HG02588 (cell line): ENCODE results near the gene CADM3.
A peak's percentile ranks its signal among the peaks of the same experiment; 100 is the strongest.

ENCODE experiments used
- ATAC-seq: cut with Tn5 transposase; IDR thresholded peaks from one replicate; pipeline ENCODE4 v1.9.1; 2021; ENCODE audit warnings: mild to moderate bottlenecking, moderate library complexity; ENCODE audit not compliant: unreplicated experiment

CADM3 gene

DNA sequence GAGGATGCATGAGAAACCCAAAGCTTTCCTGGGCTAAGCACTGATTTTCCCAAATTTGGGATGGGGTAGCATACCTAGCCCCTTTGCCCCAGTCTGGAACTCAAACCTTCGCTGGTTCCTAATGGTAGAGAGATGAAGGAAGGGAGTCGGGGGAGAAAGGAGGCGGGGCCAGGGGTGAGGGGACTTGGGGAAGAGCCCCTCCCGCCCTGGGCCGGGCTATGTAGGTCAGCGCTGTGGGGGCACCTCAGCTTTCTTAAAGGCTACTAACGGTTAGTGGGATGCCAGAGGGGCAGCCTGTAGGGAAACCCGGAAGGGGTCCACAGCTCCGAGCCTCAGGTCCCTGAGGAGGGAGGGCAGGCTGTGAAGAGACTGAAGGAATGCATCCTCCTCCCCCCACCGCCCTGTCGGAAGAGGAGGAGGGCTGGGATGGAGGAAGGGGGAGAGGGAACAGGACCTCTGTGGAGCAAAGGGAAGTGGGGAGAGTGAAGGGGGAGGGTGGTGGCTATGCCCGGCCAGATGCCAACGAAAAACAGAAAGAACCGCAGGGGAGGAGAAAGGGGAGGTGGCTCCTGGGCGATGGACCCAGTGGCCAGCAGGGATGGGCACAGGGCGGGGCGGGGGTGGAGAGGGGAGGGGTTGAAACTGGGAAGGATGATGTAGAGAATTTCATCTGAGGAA is 1.3 kb downstream of the CADM3 start:
- ATAC-seq, result no peak

- no peak for ATAC-seq
Observed at GRCh38 chr1:159173320-159173719, 1.9 kb downstream of the CADM3 start.

DNA sequence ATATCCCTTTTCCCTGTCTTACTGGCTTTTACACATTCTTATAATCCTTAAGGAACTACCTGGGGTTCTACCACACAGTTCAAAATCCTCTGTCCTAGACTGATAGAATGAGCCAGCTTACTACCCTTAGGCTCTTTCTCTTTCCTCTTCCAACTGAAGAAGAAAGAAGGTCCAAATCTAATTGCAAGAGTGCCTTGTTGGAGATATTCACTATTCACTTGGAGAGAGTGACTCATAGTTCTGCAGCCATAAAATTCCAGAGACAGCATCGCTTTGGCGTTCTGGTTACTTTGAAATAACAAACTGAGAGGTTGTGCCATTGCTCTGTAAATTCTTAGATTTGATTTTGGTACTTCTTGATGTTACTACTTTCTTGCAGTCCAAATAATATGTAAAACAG is 4.2 kb downstream of the CADM3 start:
- ATAC-seq, result no peak

DNA sequence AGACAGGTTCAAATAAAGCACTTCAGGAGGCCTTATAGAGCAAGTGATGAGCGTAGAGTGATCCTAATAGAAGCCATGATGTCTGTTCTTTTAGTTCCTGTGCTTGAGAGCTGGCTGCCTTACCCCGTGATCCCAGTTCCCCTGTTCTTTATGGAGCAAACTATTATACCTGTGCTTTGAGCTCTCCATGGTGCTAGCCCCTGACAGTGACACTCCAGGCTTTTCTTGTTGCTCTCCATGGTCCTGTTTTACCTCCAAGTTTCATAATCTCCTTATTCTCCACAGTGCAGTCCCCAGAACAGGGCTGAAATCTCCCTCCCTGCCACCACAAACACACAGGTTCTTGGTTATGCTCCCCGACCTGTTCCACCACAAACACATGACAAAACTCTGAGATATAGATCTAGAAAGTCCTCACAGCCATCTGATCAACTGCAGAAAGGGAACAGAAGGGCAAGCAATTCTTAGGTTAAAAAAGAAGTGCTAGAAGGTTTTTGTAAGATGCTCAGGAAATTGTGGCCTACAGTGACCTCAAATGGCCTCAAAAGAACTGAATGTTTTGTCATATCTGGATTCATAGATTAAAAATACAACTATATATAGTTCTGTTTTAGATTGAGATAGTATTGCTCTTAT is 6.0 kb downstream of the CADM3 start:
- no peak for ATAC-seq

- ATAC-seq, result no peak
Observed at GRCh38 chr1:159179906-159180305, 8.5 kb downstream of the CADM3 start.

DNA sequence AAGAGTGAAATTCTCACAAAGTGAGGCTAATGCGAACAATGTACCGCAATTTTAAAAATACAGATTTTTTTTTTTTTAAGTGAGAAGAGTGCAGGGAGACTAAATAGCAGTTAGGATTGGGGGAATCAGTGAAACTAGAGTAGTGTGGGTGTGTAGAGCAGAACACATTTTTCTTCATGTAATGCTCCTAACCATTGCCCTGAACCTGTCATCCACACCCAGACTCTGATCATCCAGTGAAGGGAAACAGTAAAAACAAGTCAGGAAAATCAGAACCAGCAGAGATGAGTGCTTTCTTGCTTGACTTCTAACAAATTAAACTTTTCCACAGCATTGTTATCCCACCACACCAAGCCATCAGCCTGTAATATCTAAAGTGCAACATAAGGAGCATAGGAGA is 9.1 kb downstream of the CADM3 start:
- ATAC-seq, result no peak

GRCh38 chr1:159181328-159182024 is 10.1 kb downstream of the CADM3 start:
- ATAC-seq, result no peak

DNA sequence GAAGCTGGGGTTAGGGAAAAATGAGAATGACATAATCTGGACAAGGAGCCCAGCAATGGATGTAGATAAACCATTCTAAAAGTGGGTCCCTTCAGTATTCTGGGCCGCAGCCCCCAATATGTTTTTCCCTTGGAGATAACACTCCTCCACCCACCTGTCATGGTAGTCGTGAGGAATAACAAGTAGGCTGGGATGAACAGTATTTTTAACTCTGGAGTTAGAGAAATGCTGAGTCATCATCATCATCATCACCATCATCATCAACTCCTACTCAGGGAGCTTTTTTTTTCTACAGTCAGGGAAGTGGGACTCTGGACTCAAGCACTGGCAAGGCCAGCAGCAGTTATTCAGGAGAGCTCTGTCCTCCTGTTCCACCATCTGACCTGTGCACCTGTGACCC is 12.8 kb downstream of the CADM3 start:
- ATAC-seq, result no peak

DNA sequence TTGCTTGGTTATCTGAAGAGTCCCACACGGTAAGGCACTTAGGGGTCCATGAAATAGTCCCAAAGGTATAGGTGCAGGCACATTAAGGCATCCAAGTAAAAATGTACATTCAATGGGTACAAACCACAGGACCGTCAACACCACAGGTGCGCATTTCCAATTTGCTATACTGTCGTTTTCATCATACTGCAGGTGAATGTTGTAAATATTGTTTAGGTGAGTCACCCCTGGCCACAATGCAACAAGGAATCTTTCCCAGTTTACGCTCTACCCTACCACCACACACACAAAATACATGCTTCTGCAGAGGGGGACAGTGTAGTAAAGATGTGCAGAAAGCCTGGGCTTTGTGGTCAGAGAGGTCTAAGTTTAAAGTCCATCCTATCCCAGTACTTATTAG is 13.7 kb downstream of the CADM3 start:
- no peak for ATAC-seq

DNA sequence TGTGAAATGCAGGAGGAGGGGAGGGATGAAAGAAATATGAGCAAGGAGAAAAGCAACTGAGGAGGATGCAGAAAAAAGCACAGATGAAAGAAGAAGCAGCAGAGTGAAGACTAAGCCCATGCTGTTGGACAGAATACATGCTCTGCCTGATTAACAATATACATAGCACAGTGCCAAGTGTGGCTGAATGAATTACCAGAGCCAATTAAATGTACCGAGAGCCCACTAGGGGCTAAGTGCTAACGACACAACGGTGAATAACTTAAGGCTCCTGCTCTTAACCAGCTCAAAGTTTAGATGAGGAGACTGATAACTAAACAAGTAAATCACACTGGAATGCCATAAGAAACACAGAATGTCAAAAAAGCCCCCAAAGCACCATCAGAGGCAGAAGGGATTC is 15.6 kb downstream of the CADM3 start:
- ATAC-seq, result no peak

- ATAC-seq, result peak; percentile 18
Observed at GRCh38 chr1:159187647-159188374, 16.4 kb downstream of the CADM3 start.

GRCh38 chr1:159188375-159188788 is 17.0 kb downstream of the CADM3 start:
- peak; percentile 93 for ATAC-seq

DNA sequence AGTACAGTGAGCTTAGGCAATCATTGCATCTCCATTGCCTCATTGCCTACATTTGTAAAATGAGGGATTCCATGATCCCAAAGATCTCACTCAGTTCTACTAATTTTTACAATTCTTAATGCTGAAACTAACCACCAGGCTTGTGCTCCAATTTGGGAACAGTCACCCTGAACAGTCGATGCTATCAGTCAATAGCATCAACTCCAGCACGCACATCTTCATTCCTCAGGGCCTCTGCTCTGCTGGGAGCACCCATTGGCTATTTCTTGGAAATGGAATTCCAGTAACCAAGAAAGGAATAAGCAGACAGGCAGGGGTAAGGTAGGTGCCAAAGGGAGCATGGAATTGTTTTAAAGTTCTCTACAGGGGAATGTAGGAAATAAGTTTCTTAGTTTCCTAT is 19.0 kb downstream of the CADM3 start:
- ATAC-seq, result no peak

DNA sequence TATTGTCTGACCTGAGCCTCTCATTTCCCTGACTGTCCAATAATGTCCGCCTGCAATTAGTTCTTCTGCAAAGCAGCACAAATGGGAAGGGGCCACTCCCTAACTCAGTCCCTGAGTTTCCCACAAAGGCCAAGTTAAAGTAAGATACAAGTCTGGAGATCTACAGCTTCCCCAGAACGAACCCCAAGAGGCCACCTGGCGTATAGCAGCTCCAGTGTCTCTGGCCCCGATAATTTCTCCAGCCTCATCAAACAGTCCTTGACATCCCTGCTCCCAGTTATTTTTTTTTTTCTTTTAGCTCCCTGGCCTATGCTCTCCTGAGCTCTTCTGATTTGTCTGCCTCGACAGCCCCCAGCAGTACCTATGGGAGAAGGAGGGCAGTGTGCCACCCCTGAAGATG is 25.1 kb downstream of the CADM3 start:
- no peak for ATAC-seq

GRCh38 chr1:159197561-159198557 is 26.4 kb downstream of the CADM3 start:
- no peak for ATAC-seq

- no peak for ATAC-seq
Observed at GRCh38 chr1:159199901-159200300, 28.5 kb downstream of the CADM3 start.

- no peak for ATAC-seq
Observed at GRCh38 chr1:159200769-159201168, 29.4 kb downstream of the CADM3 start.

- ATAC-seq, result no peak
Observed at GRCh38 chr1:159201642-159202041, 30.2 kb downstream of the CADM3 start.

DNA sequence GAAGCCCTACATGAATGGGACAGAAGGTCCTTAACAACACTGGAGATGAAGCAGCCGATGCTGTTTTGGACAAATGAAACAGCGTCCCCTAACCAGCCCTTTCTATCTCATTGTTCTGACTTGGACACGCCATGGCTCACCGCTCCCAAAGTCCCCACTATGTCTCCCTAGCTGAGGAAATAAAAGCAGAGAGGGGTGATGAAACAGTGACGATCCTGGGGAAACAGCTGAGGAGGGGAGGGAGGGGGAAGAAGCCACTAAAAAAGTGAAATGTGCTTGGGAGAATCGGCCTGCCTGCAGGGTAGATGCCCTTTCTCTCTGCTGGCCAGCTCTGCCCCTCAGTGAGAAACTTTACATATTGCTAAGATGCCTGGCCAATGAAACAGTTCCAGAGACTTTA is 32.2 kb downstream of the CADM3 start:
- no peak for ATAC-seq
